RWPE1 (cell line): ENCODE data around the gene CHAC1.

ENCODE experiments used
- CTCF ChIA-PET: fragments of 350-600 bp; sonication (Branson Sonifier 250); formaldehyde crosslinking; extraction: SDS; loops from one replicate; lab custom pipeline; 2021; lab: Yijun Ruan, JAX
- POLR2A ChIA-PET: fragments of 400-600 bp; formaldehyde crosslinking; extraction: SDS; loops from one replicate; lab custom pipeline; 2020; ENCODE audit warnings: antibody characterized with exemption; ENCODE audit not compliant: low non-redundant PET; lab: Yijun Ruan, JAX
- DNase-seq: peaks from one replicate; pipeline ENCODE4 v3.0.0; 2012; ENCODE audit warnings: low spot score
- H3K27ac ChIP-seq: fragments of 450-650 bp; 2 replicates; pipeline ENCODE4 v1.5.1; 2017
- CTCF ChIP-seq: fragments of 450-650 bp; conservative IDR thresholded peaks from 2 replicates; pipeline ENCODE4 v1.5.1; 2017; ENCODE audit warnings: low read depth, mild to moderate bottlenecking

Gene CHAC1

GRCh38 chr15:40936709-40937666, 16.3 kb upstream of the CHAC1 start:
- ChIA-PET POLR2A (no interaction called here), CTCF (no interaction called here)
- no peak for DNase-seq
- TF ChIP-seq CTCF = no peak
- no peak overlapping the region for H3K27ac ChIP-seq

GRCh38 chr15:40937762-40938535, 15.3 kb upstream of the CHAC1 start:
- TF ChIP-seq CTCF = peak; percentile 58
- ChIA-PET POLR2A (no interaction called here), CTCF (interaction anchor here (0.6 to 1.1 kb wide), 5 partner anchors 9 to 427 kb away, joined by 3 to 5 read pairs (median 3); no protein-coding TSS in a partner anchor)
- peak; percentile 64 for DNase-seq
- no peak overlapping the region for H3K27ac ChIP-seq

GRCh38 chr15:40938536-40938870, 14.8 kb upstream of the CHAC1 start:
- CTCF ChIA-PET = interaction anchor here (0.6 to 1.1 kb wide), 4 partner anchors 10 to 426 kb away, joined by 3 to 5 read pairs (median 3); no protein-coding TSS in a partner anchor
- no peak for TF ChIP-seq CTCF
- POLR2A ChIA-PET = no interaction called here
- no peak overlapping the region for H3K27ac ChIP-seq
- DNase-seq = no peak

GRCh38 chr15:40940296-40940801, 12.9 kb upstream of the CHAC1 start:
- no peak for DNase-seq
- peak overlapping the region; percentile 39; the same call in 1 of the 2 replicates for H3K27ac ChIP-seq
- CTCF ChIA-PET = interaction anchor here (1.0 to 2.9 kb wide), 5 partner anchors 10 to 37 kb away, joined by 4 to 30 read pairs (median 19); partner anchors contain the start of genes CHAC1 and DLL4
- TF ChIP-seq CTCF = no peak
- POLR2A ChIA-PET = no interaction called here

- H3K27ac ChIP-seq = peak overlapping the region; percentile 39
- POLR2A ChIA-PET = interaction anchor here (0.6 to 1.6 kb wide), 7 partner anchors 10 to 130 kb away, joined by 3 to 5 read pairs (median 4); partner anchors contain the start of gene CHAC1
- DNase-seq = no peak
- no peak for TF ChIP-seq CTCF
- CTCF ChIA-PET = interaction anchor here (0.5 to 2.9 kb wide), 31 partner anchors 9 to 490 kb away, joined by 3 to 30 read pairs (median 4); partner anchors contain the start of genes CHAC1 and DLL4
Measured at GRCh38 chr15:40941068-40941527, 12.2 kb upstream of the CHAC1 start.
